WTC11 (cell line): ENCODE data around the gene FBXO47. TPM values are rescaled to one million over a fixed set of nuclear protein-coding genes. Genes with fewer than 3 reads are reported as not detected.

ENCODE experiments used
- ATAC-seq: fragments of 200-7000 bp; cut with Tn5 transposase; 2 replicates; pipeline ENCODE4 v1.10.0; 2021; ENCODE audit warnings: mild to moderate bottlenecking, moderate library complexity
- CTCF ChIA-PET: fragments of 300-600 bp; sonication (Branson Sonifier 250); formaldehyde crosslinking; loops from one replicate; lab custom pipeline; 2021; ENCODE audit warnings: antibody characterized with exemption; lab: Charles Lee
- POLR2A ChIA-PET: fragments of 350-600 bp; sonication (Branson Sonifier 250); formaldehyde crosslinking; loops from one replicate; lab custom pipeline; 2021; ENCODE audit warnings: antibody characterized with exemption; lab: Charles Lee
- DNase-seq: peaks from one replicate; pipeline ENCODE4 v3.0.0; 2021; ENCODE audit warnings: low spot score
- H3K27ac Mint-ChIP-seq: 2 replicates; pipeline ENCODE4 v1.8.0; 2021; ENCODE audit warnings: mixed read lengths
- H3K27me3 Mint-ChIP-seq: 2 replicates; pipeline ENCODE4 v1.8.0; 2021; ENCODE audit warnings: low read depth, mild to moderate bottlenecking, moderate library complexity, mixed read lengths
- H3K36me3 Mint-ChIP-seq: 2 replicates; pipeline ENCODE4 v1.8.0; 2021; ENCODE audit warnings: mixed read lengths
- H3K4me1 Mint-ChIP-seq: 2 replicates; pipeline ENCODE4 v1.8.0; 2022; ENCODE audit warnings: mixed read lengths
- H3K4me3 Mint-ChIP-seq: 2 replicates; pipeline ENCODE4 v1.8.0; 2021; ENCODE audit warnings: mild to moderate bottlenecking, moderate library complexity, mixed read lengths
- H3K9me3 Mint-ChIP-seq: 2 replicates; pipeline ENCODE4 v1.8.0; 2021; ENCODE audit warnings: mixed read lengths
- ATF2 ChIP-seq: sonication (generic); formaldehyde crosslinking; IDR thresholded peaks from 2 replicates; pipeline ENCODE4 v1.8.1; 2022; ENCODE audit warnings: low read depth, missing genetic modification reagents, borderline replicate concordance
- CTCF ChIP-seq: fragments of 200-600 bp; IDR thresholded peaks from 2 replicates; pipeline ENCODE4 v1.8.0; 2022; ENCODE audit warnings: antibody characterized with exemption
- FOXK1 ChIP-seq: sonication (generic); formaldehyde crosslinking; IDR thresholded peaks from 2 replicates; pipeline ENCODE4 v1.8.0; 2022; ENCODE audit warnings: mild to moderate bottlenecking, moderate library complexity, missing genetic modification reagents
- GRHL2 ChIP-seq: fragments of 250-450 bp; sonication (Bioruptor Pico); IDR thresholded peaks from 2 replicates; pipeline ENCODE4 v1.8.0; 2022; ENCODE audit warnings: mild to moderate bottlenecking, moderate library complexity; ENCODE audit not compliant: insufficient replicate concordance, severe bottlenecking
- JAZF1 ChIP-seq: fragments of 250-450 bp; sonication (Bioruptor Pico); IDR thresholded peaks from 2 replicates; pipeline ENCODE4 v1.9.0; 2021; ENCODE audit warnings: moderate library complexity, mild to moderate bottlenecking, inconsistent platforms
- NFATC4 ChIP-seq: fragments of 250-450 bp; sonication (Bioruptor Pico); IDR thresholded peaks from 2 replicates; pipeline ENCODE4 v1.9.0; 2021; ENCODE audit warnings: mild to moderate bottlenecking
- SMAD3 ChIP-seq: sonication (generic); formaldehyde crosslinking; IDR thresholded peaks from 2 replicates; pipeline ENCODE4 v1.8.0; 2022; ENCODE audit warnings: missing genetic modification reagents, mild to moderate bottlenecking, borderline replicate concordance
- TCF7 ChIP-seq: sonication (generic); formaldehyde crosslinking; IDR thresholded peaks from 2 replicates; pipeline ENCODE4 v1.8.0; 2022; ENCODE audit warnings: mild to moderate bottlenecking, low read depth, missing genetic modification reagents, moderate library complexity
- TEAD1 ChIP-seq: sonication (generic); formaldehyde crosslinking; IDR thresholded peaks from 2 replicates; pipeline ENCODE4 v1.8.0; 2022; ENCODE audit warnings: mild to moderate bottlenecking, missing genetic modification reagents
- USF1 ChIP-seq: sonication (generic); formaldehyde crosslinking; IDR thresholded peaks from 2 replicates; pipeline ENCODE4 v1.8.0; 2022; ENCODE audit warnings: mild to moderate bottlenecking, missing genetic modification reagents
- ZNF281 ChIP-seq: sonication (generic); formaldehyde crosslinking; IDR thresholded peaks from 2 replicates; pipeline ENCODE4 v1.8.0; 2023; ENCODE audit warnings: mild to moderate bottlenecking, missing genetic modification reagents
- ZNF416 ChIP-seq: fragments of 250-450 bp; sonication (Bioruptor Pico); IDR thresholded peaks from 2 replicates; pipeline ENCODE4 v1.9.0; 2021; ENCODE audit warnings: mild to moderate bottlenecking, inconsistent platforms
- ZNF532 ChIP-seq: fragments of 250-450 bp; sonication (Bioruptor Pico); IDR thresholded peaks from 2 replicates; pipeline ENCODE4 v1.9.0; 2021; ENCODE audit warnings: mild to moderate bottlenecking, borderline replicate concordance
- total RNA-seq: library from RNA; stranded (reverse); gene quantifications from 3 replicates; pipeline ENCODE4 v1.2.3, GENCODE V29; 2021

FBXO47 gene
- total RNA-seq, 1 experiment from 2014 or later, result not detected

GRCh38 chr17:38918916-38919315, 48.3 kb downstream of the FBXO47 start (continued):
- TF ChIP-seq ZNF532 (CRISPR knock-in tag) (no peak), ZNF281 (CRISPR knock-in tag) (no peak), USF1 (CRISPR knock-in tag) (no peak), SMAD3 (CRISPR knock-in tag) (no peak), TEAD1 (CRISPR knock-in tag) (no peak), TCF7 (CRISPR knock-in tag) (no peak)

GRCh38 chr17:38918129-38918913, 48.9 kb downstream of the FBXO47 start:
- ChIA-PET CTCF (interaction anchor here (0.7 to 2.1 kb wide), 6 partner anchors 11 to 257 kb away, joined by 3 to 9 read pairs (median 5); partner anchors contain the start of gene PLXDC1), POLR2A (no interaction called here)
- Mint-ChIP-seq H3K4me1 (peaks cover 17% of the 10 kb centered on the region), H3K4me3 (no peak overlapping the region), H3K27me3 (no peaks in the 10 kb centered on the region)
- peak; percentile 72 for DNase-seq
- TF ChIP-seq TEAD1 (CRISPR knock-in tag) (peak; percentile 26; the same call in 1 of the 2 replicates), NFATC4 (no peak), CTCF (peak; percentile 23; the same call in 1 of the 2 replicates)
- TF ChIP-seq, all 79 proteins: peak for 2
- peaks cover 28% of the 10 kb centered on the region for H3K36me3 Mint-ChIP-seq
- H3K27ac Mint-ChIP-seq, result peak overlapping the region; percentile 61
- no peaks in the 10 kb centered on the region for H3K9me3 Mint-ChIP-seq
- peak; percentile 54 for ATAC-seq

- no peak overlapping the region for H3K4me3 Mint-ChIP-seq
- ATAC-seq, result no peak
- TF ChIP-seq CTCF (no peak), ZNF416 (no peak), FOXK1 (CRISPR knock-in tag) (no peak), TCF7 (CRISPR knock-in tag) (no peak), GRHL2 (no peak), JAZF1 (CRISPR knock-in tag) (no peak), ATF2 (CRISPR knock-in tag) (no peak)
- H3K27me3 Mint-ChIP-seq, result no peaks in the 10 kb centered on the region
- POLR2A ChIA-PET, result no interaction called here
- peaks cover 8% of the 10 kb centered on the region for H3K4me1 Mint-ChIP-seq
- H3K9me3 Mint-ChIP-seq, result no peaks in the 10 kb centered on the region
- CTCF ChIA-PET, result interaction anchor here (0.5 to 2.1 kb wide), 12 partner anchors 8 to 235 kb away, joined by 3 to 9 read pairs (median 4); partner anchors contain the start of genes LASP1NB and PLXDC1
- H3K27ac Mint-ChIP-seq, result peak overlapping the region; percentile 46
- no peak for DNase-seq
- peaks cover 28% of the 10 kb centered on the region for H3K36me3 Mint-ChIP-seq
These were observed 49.9 kb downstream of the FBXO47 start for GRCh38 chr17:38917259-38917658.
